GM18520 (cell line): ENCODE data around the gene MAST4.

Experiments used
- ATAC-seq: cut with Tn5 transposase; IDR thresholded peaks from one replicate; pipeline ENCODE4 v1.9.1; 2021; ENCODE audit not compliant: unreplicated experiment

Gene MAST4

GRCh38 chr5:67194166-67194565 is 598.0 kb downstream of the MAST4 start:
- no peak for ATAC-seq

GRCh38 chr5:67195406-67196275 is 599.4 kb downstream of the MAST4 start:
- no peak for ATAC-seq

GRCh38 chr5:67196537-67197059 is 600.4 kb downstream of the MAST4 start, which contains the start of gene CD180:
Gene CD180 (minus strand): TSS chr5:67196799. CDS start chr5:67196641, 158 bp downstream.
- no peak for ATAC-seq

GRCh38 chr5:67197536-67197935 is 601.3 kb downstream of the MAST4 start:
- no peak for ATAC-seq

- ATAC-seq: no peak
Observed at GRCh38 chr5:67198917-67199316, 602.7 kb downstream of the MAST4 start.

- no peak for ATAC-seq
Observed at GRCh38 chr5:67199859-67200258, 603.7 kb downstream of the MAST4 start.

- ATAC-seq: peak; percentile 20
Observed at GRCh38 chr5:67200809-67201562, 604.8 kb downstream of the MAST4 start.

- no peak for ATAC-seq
Observed at GRCh38 chr5:67201897-67202549, 605.8 kb downstream of the MAST4 start.

- ATAC-seq: no peak
Observed at GRCh38 chr5:67202828-67203227, 606.6 kb downstream of the MAST4 start.

GRCh38 chr5:67203701-67204074 is 607.5 kb downstream of the MAST4 start:
- ATAC-seq: no peak

GRCh38 chr5:67204821-67205220 is 608.6 kb downstream of the MAST4 start:
- no peak for ATAC-seq

- ATAC-seq: no peak
Observed at GRCh38 chr5:67205981-67206380, 609.8 kb downstream of the MAST4 start.

GRCh38 chr5:67206461-67206860 is 610.3 kb downstream of the MAST4 start:
- ATAC-seq: no peak

GRCh38 chr5:67206929-67207328 is 610.7 kb downstream of the MAST4 start:
- ATAC-seq: peak; percentile 75

GRCh38 chr5:67208403-67208802 is 612.2 kb downstream of the MAST4 start:
- ATAC-seq: no peak

- ATAC-seq: peak; percentile 22
Observed at GRCh38 chr5:67209141-67209771, 613.1 kb downstream of the MAST4 start.

GRCh38 chr5:67211926-67212325 is 615.7 kb downstream of the MAST4 start:
- no peak for ATAC-seq

- ATAC-seq: no peak
Observed at GRCh38 chr5:67214036-67214435, 617.8 kb downstream of the MAST4 start.

GRCh38 chr5:67214707-67215447 is 618.7 kb downstream of the MAST4 start:
- no peak for ATAC-seq
